Chondrocyte (in vitro differentiated cells): ENCODE measurements around the gene NR1I3. TPM values are rescaled to one million over a fixed set of nuclear protein-coding genes. Genes with fewer than 3 reads are reported as not detected.
A peak's percentile ranks its signal among the peaks of the same experiment; 100 is the strongest.

Source experiments
- DNase-seq: peaks from one replicate; pipeline ENCODE4 v3.0.0; 2021; ENCODE audit warnings: mixed read lengths, low spot score
- H3K27ac Mint-ChIP-seq: one replicate; pipeline ENCODE4 v1.8.0; 2021; ENCODE audit warnings: mild to moderate bottlenecking, moderate library complexity, mixed read lengths; ENCODE audit not compliant: unreplicated experiment
- H3K27me3 Mint-ChIP-seq: 2 replicates; pipeline ENCODE4 v1.8.0; 2021; ENCODE audit warnings: low read depth, mixed read lengths
- H3K36me3 Mint-ChIP-seq: 2 replicates; pipeline ENCODE4 v1.8.0; 2021; ENCODE audit warnings: low read depth, mixed read lengths
- H3K4me1 Mint-ChIP-seq: 2 replicates; pipeline ENCODE4 v1.8.0; 2021; ENCODE audit warnings: low read depth, mild to moderate bottlenecking, mixed read lengths
- H3K4me3 Mint-ChIP-seq: one replicate; pipeline ENCODE4 v1.8.0; 2021; ENCODE audit warnings: mild to moderate bottlenecking, moderate library complexity, mixed read lengths; ENCODE audit not compliant: unreplicated experiment
- H3K9me3 Mint-ChIP-seq: 2 replicates; pipeline ENCODE4 v1.8.0; 2021; ENCODE audit warnings: low read depth, mixed read lengths
- CTCF ChIP-seq: fragments of 200-600 bp; sonication (generic); IDR thresholded peaks from 2 replicates; pipeline ENCODE4 v1.5.0; 2021; ENCODE audit warnings: antibody characterized with exemption, mild to moderate bottlenecking, moderate library complexity
- total RNA-seq: library from RNA; stranded (reverse); gene quantifications from 3 replicates; pipeline ENCODE4 v1.2.1, GENCODE V29; 2021

NR1I3 gene
- total RNA-seq, 1 donor from 2014 or later: not detected

DNA sequence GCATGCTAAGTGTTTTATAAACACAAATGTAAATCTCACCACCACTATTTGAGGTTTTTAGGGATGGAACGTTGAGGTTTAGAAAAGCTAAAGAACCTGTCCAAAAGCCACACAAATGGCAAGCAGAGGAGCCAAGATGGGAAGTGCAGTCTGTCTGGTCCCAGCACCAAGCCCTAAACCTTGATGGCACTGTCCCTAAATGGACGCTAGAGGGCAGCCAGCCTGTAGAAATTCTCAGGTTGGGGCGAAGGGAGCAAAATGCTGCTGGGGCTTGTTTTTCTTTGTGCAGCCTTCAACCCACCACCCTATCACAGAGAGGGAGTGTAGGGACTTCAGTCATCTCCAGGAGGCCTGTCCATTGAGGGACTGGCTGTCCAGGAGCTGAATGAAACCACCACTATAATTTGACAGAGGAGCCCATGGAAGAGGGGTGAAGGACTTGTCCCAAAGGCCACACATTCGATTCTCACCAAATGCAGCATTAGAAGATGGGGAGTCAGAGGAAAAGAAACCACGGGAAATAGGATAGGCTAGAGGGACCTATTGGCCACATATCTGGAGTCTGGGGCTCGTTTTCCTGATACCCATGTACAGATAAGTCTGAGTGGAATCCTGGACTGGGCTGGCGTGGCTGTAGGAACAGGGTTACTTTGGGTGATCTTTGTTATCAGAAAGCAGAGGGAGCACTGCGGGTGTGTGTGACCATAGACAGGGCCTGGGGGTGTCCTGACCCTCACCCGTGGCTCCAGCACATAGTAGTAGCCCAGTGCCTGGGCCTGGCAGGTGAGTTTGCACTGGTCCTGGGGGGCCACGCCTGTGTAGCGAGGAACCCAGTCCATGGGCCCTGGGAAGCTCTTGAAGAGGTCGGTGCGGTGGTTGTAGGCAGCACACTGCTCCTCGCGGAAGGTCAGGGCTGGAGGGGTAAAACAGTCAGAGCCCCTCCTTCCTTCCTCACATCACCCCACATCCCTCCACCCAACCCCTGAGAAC lies 45.2 kb downstream of the NR1I3 start:
- no peaks in the 10 kb centered on the region for H3K36me3 Mint-ChIP-seq
- no peak overlapping the region for H3K4me3 Mint-ChIP-seq
- peak; percentile 87 for TF ChIP-seq CTCF
- H3K9me3 Mint-ChIP-seq: no peaks in the 10 kb centered on the region
- H3K27me3 Mint-ChIP-seq: no peaks in the 10 kb centered on the region
- peaks cover 16% of the 10 kb centered on the region for H3K4me1 Mint-ChIP-seq
- H3K27ac Mint-ChIP-seq: peak overlapping the region; percentile 42
- peak; percentile 93 for DNase-seq

DNA sequence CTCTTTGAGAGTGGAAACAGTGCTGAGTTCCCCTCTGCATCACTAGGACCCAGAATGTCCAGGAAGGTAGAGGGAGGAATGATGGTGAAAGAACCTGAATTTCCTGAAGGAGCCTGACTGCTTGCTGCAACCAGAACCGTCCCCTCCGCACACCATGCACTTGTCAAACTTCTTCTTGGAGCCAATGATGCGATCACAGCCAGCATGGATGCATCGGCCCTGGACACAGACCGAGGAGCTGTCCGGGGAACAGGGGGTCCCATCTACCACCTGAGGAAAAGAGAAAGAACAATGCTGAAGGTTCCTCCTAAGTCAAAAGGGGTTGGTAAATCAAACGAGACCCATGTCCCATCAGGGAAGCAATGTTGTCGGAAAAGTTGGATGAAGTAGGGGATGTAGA lies 46.0 kb downstream of the NR1I3 start:
- peak; percentile 56 for DNase-seq
- Mint-ChIP-seq H3K9me3 (no peaks in the 10 kb centered on the region), H3K27ac (no peak overlapping the region), H3K27me3 (no peaks in the 10 kb centered on the region), H3K4me3 (no peak overlapping the region), H3K4me1 (peaks cover 8% of the 10 kb centered on the region), H3K36me3 (no peaks in the 10 kb centered on the region)
- TF ChIP-seq CTCF: no peak

DNA sequence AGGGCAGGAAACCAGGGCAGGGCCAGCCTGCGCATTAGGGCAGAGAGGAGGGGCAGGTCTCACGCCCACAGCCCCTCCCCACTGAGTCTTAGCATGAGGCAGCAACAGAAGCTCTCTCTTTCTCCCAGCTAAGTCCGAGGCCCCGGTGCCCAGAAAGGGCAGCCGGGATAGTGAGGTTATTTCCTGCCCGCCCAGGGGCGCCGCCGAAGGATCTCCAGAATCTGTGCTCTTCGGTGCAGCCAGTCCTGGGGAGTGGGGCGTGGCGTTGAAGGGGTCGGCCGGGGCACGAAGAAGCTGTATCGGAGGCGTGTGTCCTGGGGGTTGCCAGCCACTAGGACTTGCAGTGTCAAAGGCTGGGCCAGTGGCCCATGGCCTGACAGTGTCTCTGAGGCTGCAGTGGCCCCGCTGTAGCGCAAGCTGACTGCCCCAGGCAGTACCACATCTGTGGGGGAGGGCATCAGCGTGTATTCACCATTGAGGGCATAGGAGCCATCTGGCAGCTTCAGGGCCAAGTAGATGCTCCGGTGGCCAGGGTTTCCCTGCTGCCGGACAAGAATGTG lies 47.0 kb downstream of the NR1I3 start:
- peak; percentile 68 for DNase-seq
- Mint-ChIP-seq H3K27ac (no peak overlapping the region), H3K9me3 (no peaks in the 10 kb centered on the region), H3K36me3 (no peaks in the 10 kb centered on the region), H3K27me3 (no peaks in the 10 kb centered on the region), H3K4me1 (peaks cover 3% of the 10 kb centered on the region), H3K4me3 (no peak overlapping the region)
- TF ChIP-seq CTCF: no peak

DNA sequence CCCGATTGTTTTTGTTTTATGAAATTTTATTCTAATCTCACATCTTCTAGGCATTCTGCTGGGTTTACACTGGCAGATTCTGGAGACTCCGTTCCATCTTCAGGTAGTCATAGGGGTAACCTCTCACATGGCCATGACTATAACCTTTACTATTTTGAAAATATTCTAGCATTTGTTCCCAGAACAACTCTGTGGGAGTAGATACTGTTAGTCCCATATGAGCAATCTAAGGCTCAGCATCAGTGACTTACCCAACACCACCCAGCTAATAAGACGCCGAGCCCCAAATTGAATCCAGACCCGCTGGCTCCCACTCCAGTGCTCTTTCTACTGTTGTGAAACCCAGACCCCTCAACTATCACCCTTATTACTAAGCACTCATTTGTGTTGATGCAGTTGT lies 49.0 kb downstream of the NR1I3 start:
- no peaks in the 10 kb centered on the region for H3K9me3 Mint-ChIP-seq
- H3K27me3 Mint-ChIP-seq: no peaks in the 10 kb centered on the region
- H3K4me3 Mint-ChIP-seq: no peak overlapping the region
- DNase-seq: peak; percentile 25
- peaks cover 13% of the 10 kb centered on the region for H3K4me1 Mint-ChIP-seq
- no peak overlapping the region for H3K27ac Mint-ChIP-seq
- no peak for TF ChIP-seq CTCF
- H3K36me3 Mint-ChIP-seq: no peaks in the 10 kb centered on the region

- Mint-ChIP-seq H3K9me3 (no peaks in the 10 kb centered on the region), H3K4me1 (peaks cover 13% of the 10 kb centered on the region), H3K27me3 (no peaks in the 10 kb centered on the region), H3K36me3 (no peaks in the 10 kb centered on the region), H3K4me3 (no peak overlapping the region), H3K27ac (no peak overlapping the region)
- TF ChIP-seq CTCF: no peak
- DNase-seq: peak; percentile 2
Measured at GRCh38 chr1:161188381-161188780, 49.6 kb downstream of the NR1I3 start.
